Thymus (tissue), 11 donors: ENCODE results near the gene ATE1. TPM values are rescaled to one million over a fixed set of nuclear protein-coding genes. Genes with fewer than 3 reads are reported as not detected.

Source experiments
- DNase-seq, 9 donors: peaks; one replicate each; pipeline ENCODE4 v3.0.0-alpha.2; 2013; ENCODE audit warnings: low spot score in 9 of 9, low read depth in 6 of 9, missing footprints in 1 of 9
- H3K27ac ChIP-seq, 2 donors: one replicate each; pipeline ENCODE4 v1.5.1; 2013; ENCODE audit warnings: control low read depth in 1 of 2, low read depth in 1 of 2, low read length in 1 of 2, mild to moderate bottlenecking in 1 of 2, moderate library complexity in 1 of 2
- H3K27me3 ChIP-seq, 2 donors: one replicate each; pipeline ENCODE4 v1.5.1; 2013; ENCODE audit warnings: low read length in 1 of 2; ENCODE audit not compliant: control insufficient read depth in 2 of 2, insufficient read depth in 1 of 2
- H3K36me3 ChIP-seq, 2 donors: one replicate each; pipeline ENCODE4 v1.5.1; 2013; ENCODE audit warnings: low read length in 1 of 2, mild to moderate bottlenecking in 1 of 2, moderate library complexity in 1 of 2; ENCODE audit not compliant: control insufficient read depth in 2 of 2, insufficient read depth in 2 of 2
- H3K4me1 ChIP-seq, 2 donors: one replicate each; pipeline ENCODE4 v1.5.1; 2013; ENCODE audit warnings: low read length in 2 of 2; ENCODE audit not compliant: control insufficient read depth in 2 of 2, insufficient read depth in 2 of 2
- H3K4me3 ChIP-seq, 2 donors: one replicate each; pipeline ENCODE4 v1.5.1; 2013; ENCODE audit warnings: low read length in 2 of 2, control low read depth in 1 of 2, mild to moderate bottlenecking in 1 of 2
- H3K9me3 ChIP-seq, 2 donors: one replicate each; pipeline ENCODE4 v1.5.1; 2013; ENCODE audit warnings: low read length in 1 of 2, mild to moderate bottlenecking in 1 of 2; ENCODE audit not compliant: control insufficient read depth in 2 of 2, insufficient read depth in 1 of 2
- WGBS: extraction: QIAGEN DNeasy Blood & Tissue Kit; methylation state at CpG from one replicate; pipeline ENCODE4 v1.1.7; 2013; 5-methylcytosine and 5-hydroxymethylcytosine counted together
- polyA plus RNA-seq: library from polyadenylated mRNA; stranded (reverse); fragments of 200-250 nt; gene quantifications from one replicate; pipeline ENCODE4 v1.2.3, GENCODE V29; 2013
- total RNA-seq: library from RNA; stranded (reverse); fragments of 120-200 nt; gene quantifications from one replicate; pipeline ENCODE4 v1.2.4, GENCODE V29; 2013
- donor health status: healthy.

ATE1 gene
- total and polyA plus RNA-seq, 2 donors: 12.0 to 26.3 TPM

- Histone ChIP-seq H3K27me3 (no peaks in the 10 kb centered on the region), H3K36me3 (peaks cover 5 to 6% of the 10 kb centered on the region in 2 donors), H3K4me1 (no peaks in the 10 kb centered on the region), H3K27ac (no peak overlapping the region), H3K9me3 (no peaks in the 10 kb centered on the region), H3K4me3 (no peak overlapping the region)
- WGBS: 97% methylated on average over 2 of the region's 2 CpGs
- DNase-seq: no peak
These were observed 81.3 kb downstream of the ATE1 start for GRCh38 chr10:121846555-121846954.

GRCh38 chr10:121845044-121845784 lies 82.6 kb downstream of the ATE1 start:
- Histone ChIP-seq H3K36me3 (peaks cover 0 to 5% of the 10 kb centered on the region in 2 donors), H3K27me3 (no peaks in the 10 kb centered on the region)

GRCh38 chr10:121844537-121844936 lies 83.3 kb downstream of the ATE1 start:
- Histone ChIP-seq H3K9me3 (no peaks in the 10 kb centered on the region), H3K4me1 (no peaks in the 10 kb centered on the region), H3K36me3 (peaks cover 0 to 5% of the 10 kb centered on the region in 2 donors), H3K4me3 (no peak overlapping the region), H3K27ac (no peak overlapping the region), H3K27me3 (no peaks in the 10 kb centered on the region)
- 66% methylated on average over 3 of the region's 3 CpGs for WGBS
- DNase-seq: no peak

More at GRCh38 chr10:121845044-121845784, 82.6 kb downstream of the ATE1 start:
- WGBS: 95% methylated on average over 3 of the region's 3 CpGs
- Histone ChIP-seq H3K27ac (no peak overlapping the region), H3K4me1 (no peaks in the 10 kb centered on the region), H3K4me3 (no peak overlapping the region), H3K9me3 (no peaks in the 10 kb centered on the region)
- no peak for DNase-seq

- H3K4me3 ChIP-seq: no peak overlapping the region
- no peak overlapping the region for H3K27ac ChIP-seq
- peaks cover 0 to 5% of the 10 kb centered on the region in 2 donors for H3K36me3 ChIP-seq
- no peaks in the 10 kb centered on the region for H3K27me3 ChIP-seq
- no peak for DNase-seq
- 99% methylated on average over 2 of the region's 2 CpGs for WGBS
- H3K4me1 ChIP-seq: no peaks in the 10 kb centered on the region
- H3K9me3 ChIP-seq: no peaks in the 10 kb centered on the region
These were observed 84.5 kb downstream of the ATE1 start for GRCh38 chr10:121843379-121843778.

GRCh38 chr10:121841862-121842261 lies 86.0 kb downstream of the ATE1 start:
- Histone ChIP-seq H3K27ac (no peak overlapping the region), H3K27me3 (no peaks in the 10 kb centered on the region), H3K4me1 (no peaks in the 10 kb centered on the region), H3K4me3 (no peak overlapping the region), H3K36me3 (no peaks in the 10 kb centered on the region), H3K9me3 (no peaks in the 10 kb centered on the region)
- no peak for DNase-seq

- peaks cover 0 to 4% of the 10 kb centered on the region in 2 donors for H3K36me3 ChIP-seq
- H3K27ac ChIP-seq: no peak overlapping the region
- no peaks in the 10 kb centered on the region for H3K9me3 ChIP-seq
- no peak overlapping the region for H3K4me3 ChIP-seq
- H3K4me1 ChIP-seq: no peaks in the 10 kb centered on the region
- H3K27me3 ChIP-seq: no peaks in the 10 kb centered on the region
- 77% methylated on average over 4 of the region's 4 CpGs for WGBS
- DNase-seq: peak in 1 of 9 donors; percentile 34
These were observed 88.9 kb downstream of the ATE1 start for GRCh38 chr10:121838931-121839330.

- Histone ChIP-seq H3K27me3 (no peaks in the 10 kb centered on the region), H3K9me3 (no peaks in the 10 kb centered on the region), H3K4me3 (no peak overlapping the region), H3K36me3 (peaks cover 0 to 4% of the 10 kb centered on the region in 2 donors), H3K4me1 (no peaks in the 10 kb centered on the region), H3K27ac (no peak overlapping the region)
- no peak for DNase-seq
- 64% methylated on average over 4 of the region's 4 CpGs for WGBS
These were observed 89.7 kb downstream of the ATE1 start for GRCh38 chr10:121838149-121838548.

- Histone ChIP-seq H3K4me1 (no peaks in the 10 kb centered on the region), H3K4me3 (no peak overlapping the region), H3K9me3 (no peaks in the 10 kb centered on the region), H3K36me3 (peaks cover 0 to 9% of the 10 kb centered on the region in 2 donors), H3K27me3 (no peaks in the 10 kb centered on the region), H3K27ac (no peak overlapping the region)
- DNase-seq: no peak
- 99% methylated on average over 6 of the region's 6 CpGs for WGBS
These were observed 91.7 kb downstream of the ATE1 start for GRCh38 chr10:121836171-121836570.

- Histone ChIP-seq H3K36me3 (peaks cover 0 to 9% of the 10 kb centered on the region in 2 donors), H3K4me1 (no peaks in the 10 kb centered on the region), H3K27ac (no peak overlapping the region), H3K9me3 (no peaks in the 10 kb centered on the region), H3K4me3 (no peak overlapping the region), H3K27me3 (no peaks in the 10 kb centered on the region)
- WGBS: 97% methylated on average over 2 of the region's 2 CpGs
- no peak for DNase-seq
These were observed 92.5 kb downstream of the ATE1 start for GRCh38 chr10:121835376-121835775.
